GM12891 (cell line): Measurements from ENCODE around the gene SLC25A21.

Experiments used
- PAX5 ChIP-seq: IDR thresholded peaks from 2 replicates; pipeline ENCODE4 v1.6.1; 2011; ENCODE audit warnings: low read length, moderate library complexity, mild to moderate bottlenecking; ENCODE audit not compliant: insufficient read depth, severe bottlenecking
- POLR2A ChIP-seq: IDR thresholded peaks from 2 replicates; pipeline ENCODE4 v1.6.1; 2011; ENCODE audit warnings: low read depth, low read length, control low read depth
- POLR2AphosphoS5 ChIP-seq: IDR thresholded peaks from 2 replicates; pipeline ENCODE4 v1.6.1; 2011; ENCODE audit warnings: low read depth, low read length, control low read depth
- POU2F2 ChIP-seq: IDR thresholded peaks from 2 replicates; pipeline ENCODE4 v1.6.1; 2011; ENCODE audit warnings: low read depth, mild to moderate bottlenecking, control low read depth, low read length, moderate library complexity
- SPI1 ChIP-seq: IDR thresholded peaks from 2 replicates; pipeline ENCODE4 v1.6.1; 2011; ENCODE audit warnings: low read depth, low read length, control low read depth
- TAF1 ChIP-seq: IDR thresholded peaks from 2 replicates; pipeline ENCODE4 v1.6.1; 2011; ENCODE audit warnings: low read depth, low read length, control low read depth

DNA sequence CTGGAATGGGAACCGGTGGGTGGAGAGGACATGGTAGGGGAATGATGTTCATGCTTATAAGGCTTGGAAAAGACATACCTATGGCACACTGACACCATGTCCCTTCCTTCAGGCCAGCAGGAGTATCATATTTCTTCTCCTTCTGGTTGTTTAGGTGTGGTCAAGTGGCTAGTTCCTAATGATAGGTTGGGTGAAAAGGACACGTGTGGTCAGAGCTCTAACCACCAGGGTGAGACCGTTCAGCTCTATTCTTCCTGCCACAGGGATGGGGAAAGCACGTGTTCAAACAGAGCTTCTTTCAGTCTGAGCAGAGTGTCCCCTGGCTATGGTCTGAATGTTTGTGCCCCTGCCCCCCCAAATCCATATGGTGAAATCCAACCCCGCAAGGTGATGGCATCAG, 301.6 kb downstream of the SLC25A21 start:
- TF ChIP-seq POLR2A (no peak), POLR2AphosphoS5 (no peak), SPI1 (no peak), TAF1 (no peak), POU2F2 (no peak), PAX5 (no peak)
